GM18870 (cell line): Measurements from ENCODE around the gene FHL2.
A peak's percentile ranks its signal among the peaks of the same experiment; 100 is the strongest.

Source experiments
- ATAC-seq: cut with Tn5 transposase; IDR thresholded peaks from one replicate; pipeline ENCODE4 v1.9.1; 2021; ENCODE audit warnings: moderate library complexity; ENCODE audit not compliant: unreplicated experiment

Gene FHL2

DNA sequence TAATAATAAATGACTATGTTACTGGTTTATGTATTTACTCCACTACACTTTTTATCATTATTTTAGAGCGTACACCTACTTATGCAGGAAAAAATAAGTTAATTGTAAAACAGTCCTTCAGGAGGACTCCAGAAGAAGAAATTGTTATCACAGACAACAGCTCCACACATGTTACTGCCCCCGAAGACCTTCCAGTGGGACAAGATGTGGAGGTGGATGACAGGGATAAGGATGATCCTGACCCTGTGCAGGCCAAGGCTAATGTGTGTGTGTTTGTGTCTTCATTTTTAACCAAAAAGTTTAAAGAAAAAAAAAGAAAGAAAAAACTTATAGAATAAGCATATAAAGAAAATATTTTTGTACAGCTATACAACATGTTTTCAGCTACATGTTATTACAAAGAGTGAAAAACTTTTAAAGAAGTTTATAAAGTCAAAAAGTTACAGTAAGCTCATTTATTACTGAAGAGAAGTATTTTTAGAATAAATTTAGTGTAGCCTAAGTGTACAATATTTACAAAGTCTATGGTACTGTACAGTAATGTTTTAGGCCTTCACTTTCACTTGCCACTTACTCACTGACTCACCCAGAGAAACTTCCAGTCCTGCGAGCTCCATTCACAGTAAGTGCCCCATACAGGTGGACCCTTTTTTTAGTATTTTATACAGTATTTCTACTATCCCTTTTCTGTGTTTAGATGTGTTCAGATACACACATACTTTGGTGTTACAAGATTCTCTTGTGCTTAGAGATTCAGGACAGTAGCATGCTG lies 76.8 kb downstream of the FHL2 start:
- no peak for ATAC-seq

DNA sequence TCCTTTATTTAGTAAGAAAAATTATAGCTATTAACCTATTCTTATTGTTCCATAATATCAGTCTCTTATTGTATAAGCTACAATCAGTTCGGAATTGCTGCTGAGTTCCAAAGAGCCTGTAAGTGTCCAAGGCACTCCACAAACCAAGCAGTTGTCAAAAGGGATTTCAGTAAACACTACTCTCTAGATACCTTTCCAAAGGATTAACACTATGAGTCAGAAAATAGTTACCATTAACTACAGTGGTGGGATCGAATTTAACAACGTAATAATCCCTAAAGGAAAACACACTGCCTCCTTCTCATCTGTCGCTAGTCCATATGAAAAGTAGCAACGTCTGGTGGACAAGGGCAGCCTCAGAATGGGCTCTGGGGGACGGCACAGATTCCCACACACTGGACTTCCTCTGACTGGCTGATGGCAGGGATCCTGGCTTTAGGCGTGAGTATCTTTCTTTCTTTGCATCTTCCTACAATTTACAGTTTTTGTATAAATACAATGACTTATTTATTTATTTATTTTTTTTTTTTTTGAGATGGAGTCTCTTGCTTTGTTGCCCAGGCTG lies 78.1 kb downstream of the FHL2 start:
- ATAC-seq = no peak

DNA sequence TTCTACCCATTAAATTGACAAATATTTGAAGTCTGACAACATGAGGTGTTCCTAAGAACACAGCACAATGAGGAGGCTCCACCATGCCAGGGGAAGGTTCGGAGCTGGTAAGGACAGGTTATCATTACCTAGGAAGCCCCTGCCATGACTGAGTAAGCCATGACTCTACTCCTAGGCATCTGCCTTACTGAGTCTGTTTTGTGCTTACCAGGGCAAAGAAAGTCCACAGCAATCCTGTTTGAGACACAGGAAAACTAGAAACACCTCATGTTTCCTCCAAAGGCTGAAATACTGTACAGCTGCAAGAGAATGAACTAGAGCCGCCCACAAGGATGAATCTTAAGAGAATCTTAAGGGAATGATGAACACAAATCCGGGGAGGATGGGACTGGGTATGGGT lies 80.9 kb downstream of the FHL2 start:
- ATAC-seq = no peak

DNA sequence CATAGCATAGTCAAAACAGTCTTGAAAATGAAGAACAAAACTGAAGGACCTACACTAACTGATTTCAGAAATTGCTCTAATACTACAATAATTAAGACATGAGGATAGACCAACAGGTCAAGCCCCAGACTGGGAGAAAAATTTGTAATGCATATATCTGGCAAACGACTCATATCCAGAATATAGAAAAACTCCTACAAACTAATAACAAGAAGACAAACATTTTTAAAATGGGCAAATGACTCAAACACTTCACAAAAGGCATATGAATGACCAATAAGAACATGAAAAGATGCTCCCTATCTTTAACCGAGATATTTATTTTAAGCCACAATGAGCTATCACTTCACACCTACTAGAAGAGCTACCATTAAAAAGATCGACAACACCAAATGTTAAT lies 83.5 kb downstream of the FHL2 start:
- ATAC-seq = peak; percentile 88

DNA sequence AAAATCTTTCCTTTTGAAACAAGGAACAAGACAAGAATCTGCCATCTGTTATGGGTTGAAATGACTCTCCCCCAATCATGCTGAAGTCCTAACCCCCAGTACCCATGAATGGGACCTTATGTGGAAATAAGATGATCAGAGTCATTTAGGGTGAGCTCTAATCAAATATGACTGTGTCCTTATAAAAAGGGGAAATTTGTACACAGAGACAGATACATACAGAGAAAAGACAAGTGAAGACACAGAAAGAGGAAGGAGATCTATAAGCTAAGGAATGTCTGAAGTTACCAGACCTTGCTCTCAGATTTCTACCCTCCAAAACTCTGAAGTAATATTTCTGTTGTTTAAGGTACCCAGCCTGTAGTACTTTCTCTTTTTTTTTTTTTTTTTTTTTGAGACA lies 85.0 kb downstream of the FHL2 start:
- ATAC-seq = peak; percentile 35
